HEK293 (cell line): ENCODE results near the gene MLKL.
A peak's percentile ranks its signal among the peaks of the same experiment; 100 is the strongest.

Experiments used
- CTCF ChIA-PET: fragments of 350-600 bp; formaldehyde crosslinking; extraction: SDS; loops from one replicate; lab custom pipeline; 2021; ENCODE audit warnings: antibody characterized with exemption; lab: Yijun Ruan, JAX
- POLR2A ChIA-PET: fragments of 300-600 bp; formaldehyde crosslinking; extraction: SDS; loops from one replicate; lab custom pipeline; 2020; ENCODE audit warnings: antibody characterized with exemption, inconsistent platforms; lab: Yijun Ruan, JAX
- H3K27ac ChIP-seq: fragments of 200-500 bp; sonication (Bioruptor generic); 2 replicates; pipeline ENCODE4 v1.5.1; 2014; ENCODE audit warnings: low read depth, low read length, control low read depth, inconsistent platforms; ENCODE audit errors: extremely low read depth
- H3K36me3 ChIP-seq, 2 experiments: fragments of 200-500 bp in 1 of 2; sonication (Bioruptor generic) in 1 of 2; 1 replicate in 1 of 2; 2 replicates in 1 of 2; pipeline ENCODE4 v1.5.1; 2014 to 2017; ENCODE audit warnings: inconsistent platforms in 2 of 2, low read length in 2 of 2; ENCODE audit not compliant: control insufficient read depth in 2 of 2, insufficient read depth in 1 of 2
- H3K4me1 ChIP-seq: fragments of 200-500 bp; sonication (Bioruptor generic); 2 replicates; pipeline ENCODE4 v1.5.1; 2014; ENCODE audit warnings: mild to moderate bottlenecking, low read length, inconsistent platforms; ENCODE audit not compliant: control insufficient read depth, insufficient read depth
- H3K4me3 ChIP-seq: 2 replicates; pipeline ENCODE4 v1.5.1; 2011; ENCODE audit warnings: low read depth, mild to moderate bottlenecking, control low read depth, low read length, moderate library complexity
- H3K9me3 ChIP-seq: fragments of 200-500 bp; sonication (Bioruptor generic); 2 replicates; pipeline ENCODE4 v1.5.1; 2014; ENCODE audit warnings: low read depth, low read length, inconsistent platforms; ENCODE audit not compliant: control insufficient read depth, insufficient read depth
- BCL6B ChIP-seq: fragments of 450-650 bp; formaldehyde crosslinking; IDR thresholded peaks from 2 replicates; pipeline ENCODE4 v1.5.1; 2017; ENCODE audit warnings: missing biosample characterization, missing genetic modification characterization
- EGR2 ChIP-seq: fragments of 450-650 bp; formaldehyde crosslinking; IDR thresholded peaks from 2 replicates; pipeline ENCODE4 v1.5.1; 2016; ENCODE audit warnings: low read depth, missing biosample characterization, missing genetic modification characterization
- GLI2 ChIP-seq: fragments of 450-650 bp; formaldehyde crosslinking; IDR thresholded peaks from 2 replicates; pipeline ENCODE4; 2017; ENCODE audit warnings: missing biosample characterization, missing genetic modification characterization, low read depth, borderline replicate concordance
- GLIS1 ChIP-seq: fragments of 450-650 bp; formaldehyde crosslinking; IDR thresholded peaks from 2 replicates; pipeline ENCODE4 v1.5.1; 2016; ENCODE audit warnings: missing biosample characterization, missing genetic modification characterization
- PBX3 ChIP-seq: sonication (generic); formaldehyde crosslinking; IDR thresholded peaks from 2 replicates; pipeline ENCODE4 v1.8.1; 2022; ENCODE audit warnings: mild to moderate bottlenecking, moderate library complexity, missing genetic modification reagents
- TSHZ1 ChIP-seq: fragments of 450-650 bp; formaldehyde crosslinking; IDR thresholded peaks from 2 replicates; pipeline ENCODE4 v1.5.1; 2016; ENCODE audit warnings: missing biosample characterization, missing genetic modification characterization, borderline replicate concordance
- ZBTB20 ChIP-seq: fragments of 450-650 bp; formaldehyde crosslinking; IDR thresholded peaks from 2 replicates; pipeline ENCODE4 v1.5.1; 2016; ENCODE audit warnings: missing biosample characterization, missing genetic modification characterization
- ZNF223 ChIP-seq: fragments of 450-650 bp; formaldehyde crosslinking; IDR thresholded peaks from 2 replicates; pipeline ENCODE4 v1.5.1; 2016; ENCODE audit warnings: missing biosample characterization, missing genetic modification characterization
- ZNF274 ChIP-seq, 2 experiments: fragments of 200-500 bp in 1 of 2; fragments of 450-650 bp in 1 of 2; sonication (Bioruptor generic) in 1 of 2; formaldehyde crosslinking in 1 of 2; IDR thresholded peaks; 2 replicates each; pipeline versions ENCODE4 v1.5.1 to v1.6.1; 2014 to 2016; ENCODE audit warnings: borderline replicate concordance in 1 of 2, inconsistent platforms in 1 of 2, low read length in 1 of 2, missing biosample characterization in 1 of 2, missing genetic modification characterization in 1 of 2
- ZNF354C ChIP-seq: fragments of 450-650 bp; formaldehyde crosslinking; IDR thresholded peaks from 2 replicates; pipeline ENCODE4 v1.5.1; 2016; ENCODE audit warnings: missing biosample characterization, missing genetic modification characterization, low read depth, borderline replicate concordance
- ZNF501 ChIP-seq: fragments of 450-650 bp; formaldehyde crosslinking; IDR thresholded peaks from 2 replicates; pipeline ENCODE4 v1.5.1; 2016; ENCODE audit warnings: missing biosample characterization, missing genetic modification characterization
- ZNF510 ChIP-seq: fragments of 450-650 bp; formaldehyde crosslinking; IDR thresholded peaks from 2 replicates; pipeline ENCODE4 v1.5.1; 2018; ENCODE audit warnings: mild to moderate bottlenecking, missing genetic modification characterization, missing biosample characterization; ENCODE audit not compliant: insufficient replicate concordance
- ZNF544 ChIP-seq: fragments of 450-650 bp; formaldehyde crosslinking; IDR thresholded peaks from 2 replicates; pipeline ENCODE4 v1.5.0; 2017; ENCODE audit warnings: missing biosample characterization, missing genetic modification characterization
- ZNF664 ChIP-seq: fragments of 450-650 bp; formaldehyde crosslinking; IDR thresholded peaks from 2 replicates; pipeline ENCODE4 v1.5.1; 2016; ENCODE audit warnings: missing biosample characterization, missing genetic modification characterization
- ZNF707 ChIP-seq: fragments of 450-650 bp; formaldehyde crosslinking; IDR thresholded peaks from 2 replicates; pipeline ENCODE4 v1.5.1; 2016; ENCODE audit warnings: missing biosample characterization, missing genetic modification characterization
- TF ChIP-seq, protein P1 (sequence below): fragments of 450-650 bp; formaldehyde crosslinking; IDR thresholded peaks from 2 replicates; pipeline ENCODE4 v1.5.1; 2016; ENCODE audit warnings: missing biosample characterization, missing genetic modification characterization, low read depth
- TF ChIP-seq, protein P2 (sequence below): fragments of 450-650 bp; formaldehyde crosslinking; IDR thresholded peaks from 2 replicates; pipeline ENCODE4 v1.5.0; 2017; ENCODE audit warnings: missing biosample characterization, missing genetic modification characterization, borderline replicate concordance

Gene MLKL

DNA sequence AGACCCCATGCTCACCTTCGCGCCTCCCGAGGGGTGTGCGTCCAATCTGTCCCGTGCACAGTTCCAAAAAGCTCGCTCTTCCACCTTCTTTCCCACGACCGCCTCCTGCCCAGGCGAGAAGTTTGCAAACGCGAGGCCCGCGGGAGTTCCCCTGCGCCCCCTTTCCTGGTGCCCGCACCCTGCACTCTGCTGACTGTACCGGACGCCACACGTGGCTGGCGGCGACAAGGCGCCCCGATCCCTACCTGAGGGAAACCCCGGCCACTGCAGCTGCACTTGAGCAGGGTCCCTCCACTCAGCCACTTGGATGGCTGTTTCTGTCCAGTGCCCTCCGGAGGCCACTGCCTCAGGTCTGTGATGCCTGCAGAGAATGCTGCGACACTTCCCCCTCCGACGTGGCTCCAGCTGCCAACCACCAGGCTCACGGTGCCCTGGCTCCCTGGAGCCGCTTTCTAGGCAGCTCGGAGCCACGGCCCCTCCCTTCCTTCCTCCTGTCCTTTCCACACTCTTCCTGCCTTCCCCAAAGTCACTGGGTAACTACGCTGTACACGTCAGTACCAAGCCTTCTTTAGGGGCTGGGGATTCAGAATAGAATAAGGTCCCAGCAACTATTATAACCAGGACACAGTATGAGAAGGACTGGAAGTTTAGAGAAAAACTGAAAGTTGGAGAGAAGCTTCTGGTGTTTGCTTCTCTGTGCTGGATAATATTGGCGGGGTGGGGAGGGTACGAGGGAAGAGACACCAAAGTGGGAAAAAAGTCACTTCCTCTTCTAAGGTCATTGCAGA, at the start of gene MLKL (continued):
- no peak; the same call in 1 of the 2 replicates for TF ChIP-seq PBX3 (CRISPR knock-in tag)
- no peak for TF ChIP-seq ZNF354C (tag by site-specific recombination)
- TF ChIP-seq GLIS1 (tag by site-specific recombination) = no peak
- TF ChIP-seq ZNF501 = peak; percentile 33; the same call in 1 of the 2 replicates
- TF ChIP-seq ZNF544 (tag by site-specific recombination) = no peak
- TF ChIP-seq ZNF664 = no peak
- peak; percentile 97 for TF ChIP-seq ZNF223 (tag by site-specific recombination)
- peak; percentile 83; the same call in 1 of the 2 replicates for TF ChIP-seq BCL6B (tag by site-specific recombination)

- ChIA-PET POLR2A (no interaction called here), CTCF (interaction anchor here (1.2 kb wide), 1 partner anchor 20 kb away, joined by 3 read pairs; no protein-coding TSS in a partner anchor)
- no peaks in the 10 kb centered on the region for H3K36me3 ChIP-seq
- H3K4me1 ChIP-seq = no peaks in the 10 kb centered on the region
- no peak overlapping the region for H3K4me3 ChIP-seq
- no peaks in the 10 kb centered on the region for H3K9me3 ChIP-seq
- TF ChIP-seq ZNF274 (IDR thresholded peaks at IDR 0.05; ENCODE audit: low read length) (no peak), ZNF274 (tag by site-specific recombination; IDR thresholded peaks at IDR 0.05; ENCODE audit: borderline replicate concordance) (no peak), EGR2 (tag by site-specific recombination) (no peak), TSHZ1 (no peak), ZBTB20 (0 out of 2 replicates have a peak, but pooled peaks have one; percentile 14), ZNF510 (tag by site-specific recombination) (no peak), GLI2 (tag by site-specific recombination) (no peak)
- H3K27ac ChIP-seq = no peak overlapping the region
Measured at GRCh38 chr16:74749291-74750055, 48.8 kb upstream of the MLKL start.

- Histone ChIP-seq H3K27ac (no peak overlapping the region), H3K4me1 (peaks cover 3% of the 10 kb centered on the region; the same call in 1 of the 2 replicates), H3K9me3 (no peaks in the 10 kb centered on the region), H3K36me3 (no peaks in the 10 kb centered on the region), H3K4me3 (no peak overlapping the region)
- POLR2A ChIA-PET = no interaction called here
- CTCF ChIA-PET = interaction anchor here (1.2 kb wide), 1 partner anchor 21 kb away, joined by 3 read pairs; no protein-coding TSS in a partner anchor
- TF ChIP-seq, protein P1, sequence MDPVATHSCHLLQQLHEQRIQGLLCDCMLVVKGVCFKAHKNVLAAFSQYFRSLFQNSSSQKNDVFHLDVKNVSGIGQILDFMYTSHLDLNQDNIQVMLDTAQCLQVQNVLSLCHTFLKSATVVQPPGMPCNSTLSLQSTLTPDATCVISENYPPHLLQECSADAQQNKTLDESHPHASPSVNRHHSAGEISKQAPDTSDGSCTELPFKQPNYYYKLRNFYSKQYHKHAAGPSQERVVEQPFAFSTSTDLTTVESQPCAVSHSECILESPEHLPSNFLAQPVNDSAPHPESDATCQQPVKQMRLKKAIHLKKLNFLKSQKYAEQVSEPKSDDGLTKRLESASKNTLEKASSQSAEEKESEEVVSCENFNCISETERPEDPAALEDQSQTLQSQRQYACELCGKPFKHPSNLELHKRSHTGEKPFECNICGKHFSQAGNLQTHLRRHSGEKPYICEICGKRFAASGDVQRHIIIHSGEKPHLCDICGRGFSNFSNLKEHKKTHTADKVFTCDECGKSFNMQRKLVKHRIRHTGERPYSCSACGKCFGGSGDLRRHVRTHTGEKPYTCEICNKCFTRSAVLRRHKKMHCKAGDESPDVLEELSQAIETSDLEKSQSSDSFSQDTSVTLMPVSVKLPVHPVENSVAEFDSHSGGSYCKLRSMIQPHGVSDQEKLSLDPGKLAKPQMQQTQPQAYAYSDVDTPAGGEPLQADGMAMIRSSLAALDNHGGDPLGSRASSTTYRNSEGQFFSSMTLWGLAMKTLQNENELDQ (tag by site-specific recombination) = no peak
- TF ChIP-seq ZNF707 = no peak
- TF ChIP-seq, protein P2, sequence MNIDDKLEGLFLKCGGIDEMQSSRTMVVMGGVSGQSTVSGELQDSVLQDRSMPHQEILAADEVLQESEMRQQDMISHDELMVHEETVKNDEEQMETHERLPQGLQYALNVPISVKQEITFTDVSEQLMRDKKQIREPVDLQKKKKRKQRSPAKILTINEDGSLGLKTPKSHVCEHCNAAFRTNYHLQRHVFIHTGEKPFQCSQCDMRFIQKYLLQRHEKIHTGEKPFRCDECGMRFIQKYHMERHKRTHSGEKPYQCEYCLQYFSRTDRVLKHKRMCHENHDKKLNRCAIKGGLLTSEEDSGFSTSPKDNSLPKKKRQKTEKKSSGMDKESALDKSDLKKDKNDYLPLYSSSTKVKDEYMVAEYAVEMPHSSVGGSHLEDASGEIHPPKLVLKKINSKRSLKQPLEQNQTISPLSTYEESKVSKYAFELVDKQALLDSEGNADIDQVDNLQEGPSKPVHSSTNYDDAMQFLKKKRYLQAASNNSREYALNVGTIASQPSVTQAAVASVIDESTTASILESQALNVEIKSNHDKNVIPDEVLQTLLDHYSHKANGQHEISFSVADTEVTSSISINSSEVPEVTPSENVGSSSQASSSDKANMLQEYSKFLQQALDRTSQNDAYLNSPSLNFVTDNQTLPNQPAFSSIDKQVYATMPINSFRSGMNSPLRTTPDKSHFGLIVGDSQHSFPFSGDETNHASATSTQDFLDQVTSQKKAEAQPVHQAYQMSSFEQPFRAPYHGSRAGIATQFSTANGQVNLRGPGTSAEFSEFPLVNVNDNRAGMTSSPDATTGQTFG (tag by site-specific recombination) = no peak
Measured at GRCh38 chr16:74748616-74749026, 48.0 kb upstream of the MLKL start.
